Measurements from ENCODE around the gene LRFN4. TPM values are rescaled to one million over a fixed set of nuclear protein-coding genes. Genes with fewer than 3 reads are reported as not detected.

Gene LRFN4
- total and polyA plus RNA-seq, 7 donors: 7.4 to 16.6 (median 10.7) TPM

- no peaks in the 10 kb centered on the region for H3K27me3 ChIP-seq (ENCODE audit: insufficient read depth in 3 of 3, low read length in 2 of 3)
- no peak overlapping the region for H3K27ac ChIP-seq
- peak in 1 of 2 donors; percentile 14 for DNase-seq
- H3K4me3 ChIP-seq: no peak overlapping the region
- intact Hi-C loops (cut with DNase I): no loop called here
- ATAC-seq: no peak
- WGBS, 3 donors: 81 to 87% (median 85%) methylated on average over 15 of the region's 15 CpGs
- H3K9me3 ChIP-seq: no peaks in the 10 kb centered on the region
- TF ChIP-seq, protein P1, sequence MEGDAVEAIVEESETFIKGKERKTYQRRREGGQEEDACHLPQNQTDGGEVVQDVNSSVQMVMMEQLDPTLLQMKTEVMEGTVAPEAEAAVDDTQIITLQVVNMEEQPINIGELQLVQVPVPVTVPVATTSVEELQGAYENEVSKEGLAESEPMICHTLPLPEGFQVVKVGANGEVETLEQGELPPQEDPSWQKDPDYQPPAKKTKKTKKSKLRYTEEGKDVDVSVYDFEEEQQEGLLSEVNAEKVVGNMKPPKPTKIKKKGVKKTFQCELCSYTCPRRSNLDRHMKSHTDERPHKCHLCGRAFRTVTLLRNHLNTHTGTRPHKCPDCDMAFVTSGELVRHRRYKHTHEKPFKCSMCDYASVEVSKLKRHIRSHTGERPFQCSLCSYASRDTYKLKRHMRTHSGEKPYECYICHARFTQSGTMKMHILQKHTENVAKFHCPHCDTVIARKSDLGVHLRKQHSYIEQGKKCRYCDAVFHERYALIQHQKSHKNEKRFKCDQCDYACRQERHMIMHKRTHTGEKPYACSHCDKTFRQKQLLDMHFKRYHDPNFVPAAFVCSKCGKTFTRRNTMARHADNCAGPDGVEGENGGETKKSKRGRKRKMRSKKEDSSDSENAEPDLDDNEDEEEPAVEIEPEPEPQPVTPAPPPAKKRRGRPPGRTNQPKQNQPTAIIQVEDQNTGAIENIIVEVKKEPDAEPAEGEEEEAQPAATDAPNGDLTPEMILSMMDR (IDR thresholded peaks at IDR 0.05): no peak
- H3K4me1 ChIP-seq: peaks cover 5% of the 10 kb centered on the region
- no peaks in the 10 kb centered on the region for H3K36me3 ChIP-seq (ENCODE audit: insufficient read depth in 1 of 2, low read depth in 1 of 2)
Measured at GRCh38 chr11:66902486-66903177, 45.8 kb downstream of the LRFN4 start.

GRCh38 chr11:66904055-66904454 is 47.2 kb downstream of the LRFN4 start:
- WGBS, 3 donors: 90 to 93% (median 92%) methylated on average over 3 of the region's 3 CpGs
- Histone ChIP-seq H3K4me1 (peaks cover 5% of the 10 kb centered on the region), H3K36me3 (ENCODE audit: insufficient read depth in 1 of 2, low read depth in 1 of 2) (no peaks in the 10 kb centered on the region), H3K27ac (no peak overlapping the region), H3K4me3 (no peak overlapping the region), H3K27me3 (ENCODE audit: insufficient read depth in 3 of 3, low read length in 2 of 3) (no peaks in the 10 kb centered on the region), H3K9me3 (no peaks in the 10 kb centered on the region)
- DNase-seq (no peak), ATAC-seq (no peak)
- intact Hi-C loops (cut with DNase I): no loop called here
- TF ChIP-seq, protein P1 (IDR thresholded peaks at IDR 0.05): no peak

- intact Hi-C loops (cut with DNase I): no loop called here
- H3K4me1 ChIP-seq: peaks cover 5% of the 10 kb centered on the region
- DNase-seq (no peak), ATAC-seq (no peak)
- TF ChIP-seq, protein P1 (IDR thresholded peaks at IDR 0.05): no peak
- H3K9me3 ChIP-seq: no peaks in the 10 kb centered on the region
- H3K4me3 ChIP-seq: no peak overlapping the region
- H3K27ac ChIP-seq: no peak overlapping the region
- H3K36me3 ChIP-seq (ENCODE audit: insufficient read depth in 1 of 2, low read depth in 1 of 2): no peaks in the 10 kb centered on the region
- 91 to 97% (median 93%) methylated on average over 6 of the region's 6 CpGs for WGBS, 3 donors
- no peaks in the 10 kb centered on the region for H3K27me3 ChIP-seq (ENCODE audit: insufficient read depth in 3 of 3, low read length in 2 of 3)
Measured at GRCh38 chr11:66904561-66904960, 47.7 kb downstream of the LRFN4 start.

- Histone ChIP-seq H3K27ac (no peak overlapping the region), H3K4me3 (no peak overlapping the region), H3K9me3 (no peaks in the 10 kb centered on the region), H3K27me3 (ENCODE audit: insufficient read depth in 3 of 3, low read length in 2 of 3) (no peaks in the 10 kb centered on the region), H3K4me1 (peaks cover 5% of the 10 kb centered on the region), H3K36me3 (ENCODE audit: insufficient read depth in 1 of 2, low read depth in 1 of 2) (no peaks in the 10 kb centered on the region)
- 80 to 88% (median 83%) methylated on average over 8 of the region's 8 CpGs for WGBS, 3 donors
- intact Hi-C loops (cut with DNase I): no loop called here
- TF ChIP-seq, protein P1 (IDR thresholded peaks at IDR 0.05): no peak
- DNase-seq (no peak), ATAC-seq (no peak)
Measured at GRCh38 chr11:66904981-66905521, 48.2 kb downstream of the LRFN4 start.
